ENCODE data around the gene CCDC179. TPM values are rescaled to one million over a fixed set of nuclear protein-coding genes. Genes with fewer than 3 reads are reported as not detected.

The CCDC179 gene
- total and polyA plus RNA-seq, 2 of the 13 experiments (the other 11 are each of a cell fraction or from before 2014, with no cell fraction given): not detected

DNA sequence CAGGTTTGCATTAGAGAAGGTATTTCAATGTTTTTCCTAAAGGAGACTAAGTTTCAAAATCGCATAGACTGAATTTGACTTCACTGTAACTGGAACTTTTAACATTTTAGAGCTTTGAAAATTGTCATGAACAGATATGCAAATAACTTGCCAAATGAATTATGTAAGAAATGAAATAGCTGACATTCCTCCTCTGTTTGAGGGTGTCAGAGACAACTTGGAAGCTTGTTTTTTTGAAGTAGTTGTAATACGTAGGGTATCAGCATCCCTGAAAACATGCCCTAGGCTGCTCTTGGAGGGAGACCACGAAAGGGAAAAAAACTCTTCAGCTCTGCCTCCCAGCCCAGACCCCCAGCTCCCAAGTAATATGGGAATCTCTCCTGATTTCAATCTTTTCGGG is 41.3 kb upstream of the CCDC179 start (continued):
- no peak for TF ChIP-seq ZNF652 (CRISPR knock-in tag; IDR thresholded peaks at IDR 0.05; ENCODE audit: borderline replicate concordance, low read depth)
- TF ChIP-seq PRMT3 (CRISPR knock-in tag; IDR thresholded peaks at IDR 0.05; ENCODE audit: borderline replicate concordance, low read depth): no peak
- no peak for TF ChIP-seq RELA (CRISPR knock-in tag; IDR thresholded peaks at IDR 0.05)
- no peak for TF ChIP-seq POGZ (CRISPR knock-in tag; IDR thresholded peaks at IDR 0.05)
- TF ChIP-seq RBM39 (IDR thresholded peaks at IDR 0.05; ENCODE audit: low read depth, low read length, poor library complexity, severe bottlenecking): no peak
- TF ChIP-seq YEATS2 (CRISPR knock-in tag; IDR thresholded peaks at IDR 0.05; ENCODE audit: borderline replicate concordance): no peak
- no peak for TF ChIP-seq CENPT (CRISPR knock-in tag; IDR thresholded peaks at IDR 0.05; ENCODE audit: low read depth)

DNA sequence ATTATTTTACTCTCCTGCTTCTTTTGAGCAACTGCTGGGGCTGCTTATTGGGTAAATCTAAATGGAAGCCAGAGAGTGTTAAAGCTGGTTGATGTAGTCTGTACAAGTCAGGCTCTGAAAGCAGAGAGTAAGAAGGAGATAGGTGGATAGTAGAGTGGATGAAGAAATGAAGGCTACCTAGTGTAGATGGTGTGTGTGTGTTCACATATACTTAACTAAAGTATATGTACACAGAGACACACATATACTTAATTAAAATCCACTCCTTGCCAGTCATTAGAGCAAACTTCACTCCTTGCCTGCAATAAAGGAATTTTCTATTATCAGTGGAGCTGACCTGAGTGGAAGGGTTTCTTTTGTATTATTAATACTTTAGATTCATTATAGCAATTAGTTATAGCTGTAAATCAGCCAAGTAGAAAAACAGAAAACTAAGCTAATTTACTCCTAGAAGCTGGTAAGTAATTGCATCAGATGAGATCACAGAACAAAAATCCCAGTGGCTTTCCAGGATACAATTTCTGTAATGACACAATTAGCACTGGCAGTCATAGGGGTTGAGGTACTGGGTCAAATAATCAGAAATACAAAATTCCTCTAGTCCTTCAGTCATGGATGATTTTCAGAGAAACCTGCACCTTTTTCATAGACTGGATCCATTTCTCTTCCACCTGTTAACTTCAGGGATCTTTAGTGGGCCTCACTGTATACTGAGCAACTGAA is 40.7 kb upstream of the CCDC179 start:
- no TSS peak for BruUV-seq (replicated peaks)
- intact Hi-C loops (cut with micrococcal nuclease; ENCODE audit: unreplicated experiment): no loop called here
- no peaks in the 10 kb centered on the region for H3K79me2 ChIP-seq (ENCODE audit: insufficient read depth, low read length)
- H3K4me1 ChIP-seq (ENCODE audit: insufficient read depth, low read length): no peaks in the 10 kb centered on the region
- ChIA-PET CTCF (ENCODE audit: low intra/inter-chr PET ratio, low total read pairs) (no interaction called here), POLR2A (no interaction called here)
- no peak for ATAC-seq
- DNase-seq (ENCODE audit: low spot score): no peak
- no peak for FAIRE-seq
- no peaks in the 10 kb centered on the region for H3K36me3 ChIP-seq (replicated peaks in 1 of 2; ENCODE audit: control insufficient read depth in 1 of 2, insufficient read depth in 2 of 2, low read length in 2 of 2)
- H3K27ac ChIP-seq (ENCODE audit: extremely low read length, insufficient read depth, low read length): no peak overlapping the region
- no peak for TF ChIP-seq ZNF441 (CRISPR knock-in tag; IDR thresholded peaks at IDR 0.05; ENCODE audit: borderline replicate concordance)
- no peak for TF ChIP-seq ZNF747 (CRISPR knock-in tag; IDR thresholded peaks at IDR 0.05; ENCODE audit: borderline replicate concordance)
- no peak for TF ChIP-seq HHEX (CRISPR knock-in tag; IDR thresholded peaks at IDR 0.05)
- no peak for TF ChIP-seq FOXP1 (IDR thresholded peaks at IDR 0.05)
- TF ChIP-seq FOXP1 (CRISPR knock-in tag; IDR thresholded peaks at IDR 0.05): no peak
- TF ChIP-seq MED1 (CRISPR knock-in tag; IDR thresholded peaks at IDR 0.05): no peak
- TF ChIP-seq ZNF383 (CRISPR knock-in tag; IDR thresholded peaks at IDR 0.05; ENCODE audit: borderline replicate concordance): no peak
- no peak for TF ChIP-seq FOXK2 (IDR thresholded peaks at IDR 0.05)
- TF ChIP-seq NCOR1 (IDR thresholded peaks at IDR 0.05; ENCODE audit: borderline replicate concordance, low read length): no peak
- no peak for TF ChIP-seq HNF4G (IDR thresholded peaks at IDR 0.05; ENCODE audit: borderline replicate concordance, low read depth, low read length)
- no peak for TF ChIP-seq HNF4G (CRISPR knock-in tag; IDR thresholded peaks at IDR 0.05; ENCODE audit: borderline replicate concordance, low read depth)
- TF ChIP-seq, protein P1, sequence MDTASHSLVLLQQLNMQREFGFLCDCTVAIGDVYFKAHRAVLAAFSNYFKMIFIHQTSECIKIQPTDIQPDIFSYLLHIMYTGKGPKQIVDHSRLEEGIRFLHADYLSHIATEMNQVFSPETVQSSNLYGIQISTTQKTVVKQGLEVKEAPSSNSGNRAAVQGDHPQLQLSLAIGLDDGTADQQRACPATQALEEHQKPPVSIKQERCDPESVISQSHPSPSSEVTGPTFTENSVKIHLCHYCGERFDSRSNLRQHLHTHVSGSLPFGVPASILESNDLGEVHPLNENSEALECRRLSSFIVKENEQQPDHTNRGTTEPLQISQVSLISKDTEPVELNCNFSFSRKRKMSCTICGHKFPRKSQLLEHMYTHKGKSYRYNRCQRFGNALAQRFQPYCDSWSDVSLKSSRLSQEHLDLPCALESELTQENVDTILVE (CRISPR knock-in tag; IDR thresholded peaks at IDR 0.05): no peak
- TF ChIP-seq, protein P2, sequence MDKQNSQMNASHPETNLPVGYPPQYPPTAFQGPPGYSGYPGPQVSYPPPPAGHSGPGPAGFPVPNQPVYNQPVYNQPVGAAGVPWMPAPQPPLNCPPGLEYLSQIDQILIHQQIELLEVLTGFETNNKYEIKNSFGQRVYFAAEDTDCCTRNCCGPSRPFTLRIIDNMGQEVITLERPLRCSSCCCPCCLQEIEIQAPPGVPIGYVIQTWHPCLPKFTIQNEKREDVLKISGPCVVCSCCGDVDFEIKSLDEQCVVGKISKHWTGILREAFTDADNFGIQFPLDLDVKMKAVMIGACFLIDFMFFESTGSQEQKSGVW (CRISPR knock-in tag; IDR thresholded peaks at IDR 0.05; ENCODE audit: borderline replicate concordance): no peak
- no peak for TF ChIP-seq ZNF430 (CRISPR knock-in tag; IDR thresholded peaks at IDR 0.05)
- no peak for TF ChIP-seq ZKSCAN8 (CRISPR knock-in tag; IDR thresholded peaks at IDR 0.05; ENCODE audit: borderline replicate concordance)
- no peak overlapping the region for H3K4me2 ChIP-seq (ENCODE audit: low read depth, low read length)
- H4K20me1 ChIP-seq (ENCODE audit: insufficient read depth, low read length): no peaks in the 10 kb centered on the region
- H3K9ac ChIP-seq (ENCODE audit: insufficient read depth, low read depth, low read length): no peak overlapping the region
- H3K4me3 ChIP-seq (replicated peaks in 1 of 3; ENCODE audit: insufficient read depth in 1 of 3, low read depth in 2 of 3, low read length in 3 of 3): no peak overlapping the region
- in situ Hi-C loops (cut with HindIII; ENCODE audit: extremely low pct_ligation_motif_present, low pct_unique_long_range_greater_than_20kb): no loop called here
- H2AFZ ChIP-seq (ENCODE audit: low read length): no peak overlapping the region
- H3K9me3 ChIP-seq (ENCODE audit: low read length): no peaks in the 10 kb centered on the region
- no peaks in the 10 kb centered on the region for H3K27me3 ChIP-seq (ENCODE audit: control insufficient read depth in 1 of 2, insufficient read depth in 2 of 2, low read length in 2 of 2)
